ENCODE data around the gene F7.

DNA sequence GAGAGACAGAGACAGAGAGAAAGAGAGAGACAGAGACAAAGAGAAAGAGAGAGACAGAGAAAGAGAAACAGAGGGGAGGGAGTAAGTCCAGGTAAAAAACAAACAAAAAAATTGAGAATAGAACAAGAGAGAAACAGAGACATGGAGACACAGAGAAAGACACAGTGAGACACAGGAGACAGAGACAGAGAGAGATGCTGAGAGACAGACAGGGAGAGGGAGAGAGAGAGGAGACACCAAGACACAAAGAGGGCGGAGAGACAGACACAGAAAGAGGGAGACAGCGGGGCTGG, 47.0 kb downstream of the F7 start:
- no peak for TF ChIP-seq FOXM1 (IDR thresholded peaks at IDR 0.05; ENCODE audit: borderline replicate concordance)
- TF ChIP-seq SP1 (IDR thresholded peaks at IDR 0.05), result no peak
- TF ChIP-seq BHLHE40 (IDR thresholded peaks at IDR 0.05; ENCODE audit: borderline replicate concordance), result no peak

All from HEK293T (cell line).